HG03039 (cell line): ENCODE measurements around the gene OPCML.

ENCODE experiments used
- ATAC-seq: cut with Tn5 transposase; IDR thresholded peaks from one replicate; pipeline ENCODE4 v1.9.1; 2021; ENCODE audit warnings: mild to moderate bottlenecking, moderate library complexity; ENCODE audit not compliant: unreplicated experiment

Gene OPCML

GRCh38 chr11:132472411-132473172, 1059.7 kb downstream of the OPCML start:
- ATAC-seq = no peak

- no peak for ATAC-seq
Measured at GRCh38 chr11:132471466-132471865, 1060.8 kb downstream of the OPCML start.

- ATAC-seq = no peak
Measured at GRCh38 chr11:132466983-132467382, 1065.3 kb downstream of the OPCML start.

GRCh38 chr11:132464939-132465338, 1067.4 kb downstream of the OPCML start:
- no peak for ATAC-seq

GRCh38 chr11:132464003-132464342, 1068.3 kb downstream of the OPCML start:
- ATAC-seq = no peak

GRCh38 chr11:132463295-132464002, 1068.9 kb downstream of the OPCML start:
- no peak for ATAC-seq

GRCh38 chr11:132459736-132460135, 1072.6 kb downstream of the OPCML start:
- no peak for ATAC-seq

GRCh38 chr11:132457445-132457844, 1074.9 kb downstream of the OPCML start:
- ATAC-seq = no peak

GRCh38 chr11:132456751-132457328, 1075.5 kb downstream of the OPCML start:
- ATAC-seq = no peak

- no peak for ATAC-seq
Measured at GRCh38 chr11:132455044-132455443, 1077.3 kb downstream of the OPCML start.

GRCh38 chr11:132453406-132453805, 1078.9 kb downstream of the OPCML start:
- no peak for ATAC-seq

GRCh38 chr11:132452616-132453015, 1079.7 kb downstream of the OPCML start:
- no peak for ATAC-seq

GRCh38 chr11:132451942-132452601, 1080.2 kb downstream of the OPCML start:
- no peak for ATAC-seq

GRCh38 chr11:132450631-132451030, 1081.7 kb downstream of the OPCML start:
- ATAC-seq = no peak

GRCh38 chr11:132448334-132448995, 1083.8 kb downstream of the OPCML start:
- ATAC-seq = no peak

GRCh38 chr11:132447761-132448160, 1084.5 kb downstream of the OPCML start:
- no peak for ATAC-seq

- ATAC-seq = no peak
Measured at GRCh38 chr11:132445859-132446291, 1086.4 kb downstream of the OPCML start.

- ATAC-seq = no peak
Measured at GRCh38 chr11:132444911-132445310, 1087.4 kb downstream of the OPCML start.

- ATAC-seq = no peak
Measured at GRCh38 chr11:132439711-132440255, 1092.5 kb downstream of the OPCML start.

GRCh38 chr11:132438418-132438817, 1093.9 kb downstream of the OPCML start:
- ATAC-seq = no peak
